GM21723 (cell line): ENCODE results near the gene MEGF6.

Experiments used
- ATAC-seq: cut with Tn5 transposase; IDR thresholded peaks from one replicate; pipeline ENCODE4 v1.9.1; 2021; ENCODE audit warnings: mild to moderate bottlenecking, moderate library complexity; ENCODE audit not compliant: unreplicated experiment

Gene MEGF6

DNA sequence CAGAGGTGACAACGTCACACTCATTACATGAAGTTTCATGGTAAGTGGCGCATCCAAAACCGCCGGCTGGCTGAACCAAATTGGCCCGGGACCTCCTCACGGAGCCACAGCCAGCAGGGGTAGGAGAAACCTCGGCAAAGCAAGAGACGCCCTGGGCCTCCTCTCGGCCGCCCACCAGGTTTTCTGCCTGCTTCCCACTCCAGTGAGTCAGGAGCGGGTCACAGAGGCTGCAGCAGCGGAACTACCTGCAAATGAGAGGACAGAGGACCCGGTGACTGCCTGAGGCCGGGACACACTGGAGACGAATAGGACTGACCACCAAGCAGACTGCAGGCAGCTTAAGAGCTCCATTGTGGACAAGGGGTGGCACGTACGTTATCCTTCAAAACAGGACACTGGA is 55.0 kb downstream of the MEGF6 start:
- ATAC-seq = no peak

DNA sequence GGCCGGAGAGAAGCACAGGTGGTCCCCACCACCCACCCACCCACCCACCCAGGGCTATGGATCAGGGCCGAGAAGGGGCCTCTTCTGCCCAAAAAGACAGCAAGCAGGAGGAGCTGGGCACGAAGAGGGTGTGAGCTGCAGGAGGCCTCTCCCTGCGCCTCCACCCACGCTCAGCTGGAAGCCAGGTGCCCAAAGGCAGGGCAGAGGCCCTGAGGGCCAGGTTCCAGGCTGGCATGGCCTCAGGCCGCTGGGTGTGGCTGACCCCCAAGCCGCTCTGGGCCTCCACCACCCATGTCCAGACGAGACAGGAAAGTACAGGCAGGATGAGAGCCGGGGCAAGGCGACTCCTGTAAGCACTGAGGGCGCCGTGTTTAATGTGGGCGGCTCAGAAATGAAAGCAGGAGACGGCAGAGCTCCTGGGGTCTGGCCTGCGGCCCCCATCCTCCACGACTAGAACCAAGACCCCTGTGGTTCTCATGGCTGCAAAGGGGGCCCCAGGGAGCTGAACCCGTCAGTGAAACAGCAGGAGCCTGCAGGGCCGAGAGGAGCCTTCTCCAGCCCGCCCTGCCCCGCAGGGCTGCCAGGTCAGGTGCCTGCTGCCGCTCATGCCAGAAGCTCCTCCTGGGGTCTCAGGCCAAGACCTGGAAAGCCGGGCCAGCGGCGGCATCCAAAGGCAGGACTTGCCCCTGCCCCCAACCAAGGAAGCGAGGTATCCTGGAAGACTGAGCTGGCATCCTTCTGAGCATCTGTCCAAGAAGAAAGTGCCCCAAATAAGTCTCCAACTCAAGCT is 56.0 kb downstream of the MEGF6 start:
- ATAC-seq = no peak

DNA sequence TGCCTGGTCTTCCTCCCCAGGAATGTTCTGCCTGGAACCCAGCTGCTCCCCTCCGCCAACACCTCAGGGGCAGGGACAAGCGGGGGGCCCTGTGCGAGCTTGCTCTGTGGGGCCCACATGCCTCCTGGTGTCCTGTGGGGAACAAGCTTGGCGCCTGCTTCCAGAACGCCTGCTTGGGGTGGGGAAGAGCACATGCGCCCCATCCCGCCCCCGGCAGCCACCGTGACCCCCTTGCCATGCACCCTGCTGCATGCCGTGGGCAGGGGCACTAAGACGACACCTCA is 57.4 kb downstream of the MEGF6 start:
- no peak for ATAC-seq

DNA sequence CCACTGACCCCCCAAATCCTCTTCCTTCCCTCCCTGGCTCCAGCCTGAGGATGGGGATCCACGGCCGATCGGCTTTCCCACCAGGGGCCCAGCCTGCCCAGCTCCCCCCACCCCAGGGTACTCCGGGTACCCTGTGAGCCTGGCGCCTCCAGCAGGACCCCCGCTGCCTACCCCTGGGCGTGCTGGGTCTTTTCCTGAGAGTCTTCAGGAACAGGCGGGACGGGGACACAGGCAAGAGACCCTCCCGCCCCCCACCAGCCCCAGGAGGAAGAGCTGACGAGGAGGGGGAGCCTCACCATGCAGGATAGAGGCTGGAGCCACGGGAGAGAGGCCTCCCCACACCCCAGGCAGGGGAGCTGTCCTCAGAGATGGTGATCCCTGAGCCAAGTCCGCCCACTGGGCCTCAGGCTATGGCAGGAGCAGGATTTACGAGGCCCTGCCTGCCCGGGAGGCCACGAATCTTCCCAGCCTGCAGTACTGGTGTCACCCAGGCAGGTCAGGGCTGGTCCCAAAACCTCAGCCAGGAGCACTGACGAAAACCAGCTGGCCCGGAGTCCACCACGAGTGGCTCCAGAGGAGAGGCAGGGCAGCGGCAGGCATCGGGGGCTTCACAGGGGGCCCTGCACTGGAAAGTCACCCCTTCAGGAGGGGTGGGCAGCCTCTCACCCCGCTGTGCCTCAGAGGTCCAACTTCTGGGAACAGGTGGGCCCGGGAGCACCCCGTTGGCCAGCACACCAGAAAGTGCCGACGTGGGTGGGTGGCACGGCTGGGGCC is 58.0 kb downstream of the MEGF6 start:
- ATAC-seq = no peak

DNA sequence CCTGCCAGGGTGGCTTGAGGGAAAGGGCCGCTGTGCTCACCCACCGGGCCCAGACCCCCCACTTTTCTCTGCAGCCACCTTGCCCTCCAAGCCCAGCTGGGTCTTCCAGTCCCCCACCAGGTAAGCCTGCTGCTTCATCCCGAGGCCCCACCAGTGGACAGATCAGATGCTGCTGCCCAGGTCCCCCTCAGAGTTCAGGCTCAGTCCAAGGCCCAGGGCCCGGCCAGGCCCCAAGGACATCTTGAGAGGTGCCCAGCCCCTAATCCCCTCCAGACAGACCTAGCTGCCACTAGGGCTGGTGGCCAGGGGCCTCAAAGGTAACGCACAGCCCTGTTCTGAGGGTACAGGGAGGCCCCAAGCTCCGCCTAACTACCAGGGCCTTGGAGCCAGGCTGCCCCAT is 58.6 kb downstream of the MEGF6 start:
- no peak for ATAC-seq

DNA sequence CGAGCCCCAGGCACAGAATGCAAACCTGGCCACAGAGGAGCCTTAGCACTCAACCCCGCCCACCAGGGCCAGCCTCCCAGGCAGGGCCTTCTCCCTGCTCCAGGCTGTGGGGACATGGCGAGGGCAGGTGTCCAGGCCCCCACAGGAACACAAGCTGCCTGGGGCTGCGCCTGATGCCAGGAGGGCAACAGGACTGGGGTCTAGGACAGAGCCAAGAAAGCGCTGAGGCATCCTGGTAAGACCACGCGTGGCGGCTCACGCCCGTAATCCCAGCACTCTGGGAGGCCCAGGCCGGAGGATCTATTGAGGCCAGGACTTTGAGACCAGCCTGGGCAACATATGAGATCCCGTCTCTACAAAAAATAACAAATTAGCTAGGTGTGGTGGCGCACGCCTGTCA is 59.1 kb downstream of the MEGF6 start:
- no peak for ATAC-seq

DNA sequence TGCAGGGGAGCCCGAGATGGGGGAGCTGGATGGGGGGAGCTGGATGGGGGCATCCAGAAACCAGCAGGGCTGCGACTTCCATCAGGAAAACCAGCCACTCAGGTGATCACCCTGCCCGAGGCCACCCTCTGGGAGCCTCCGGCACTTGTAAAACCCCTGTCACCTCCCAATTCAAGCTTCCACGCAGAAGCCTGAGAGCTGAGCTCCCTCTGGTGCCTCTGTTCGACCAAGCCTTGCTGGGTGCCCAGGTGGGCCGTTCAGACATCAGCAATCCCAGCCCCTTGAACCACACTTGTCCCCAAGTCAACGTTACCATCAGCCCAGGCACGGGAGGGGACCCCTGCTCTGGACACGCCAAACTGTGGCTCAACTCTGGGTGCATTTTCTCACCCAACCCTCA is 59.6 kb downstream of the MEGF6 start:
- ATAC-seq = no peak

DNA sequence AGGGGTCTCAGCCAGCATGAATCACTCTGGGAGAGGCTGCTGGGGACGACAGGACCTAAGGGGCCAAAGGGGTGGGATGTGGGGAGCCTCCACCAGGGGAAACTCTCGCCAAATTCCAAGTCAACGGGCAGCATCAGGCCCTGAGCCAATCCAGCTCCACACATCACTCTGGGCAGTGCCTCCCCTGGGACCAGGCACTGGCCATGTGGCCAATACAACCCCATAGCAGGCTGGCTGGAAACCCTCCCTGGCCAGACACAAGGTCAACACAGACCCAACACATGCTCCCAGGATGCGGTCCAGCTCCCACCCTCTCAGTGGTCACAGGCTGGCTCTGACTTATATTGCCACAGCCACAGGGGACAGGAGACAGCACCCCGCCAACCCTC is 60.0 kb downstream of the MEGF6 start:
- ATAC-seq = no peak

DNA sequence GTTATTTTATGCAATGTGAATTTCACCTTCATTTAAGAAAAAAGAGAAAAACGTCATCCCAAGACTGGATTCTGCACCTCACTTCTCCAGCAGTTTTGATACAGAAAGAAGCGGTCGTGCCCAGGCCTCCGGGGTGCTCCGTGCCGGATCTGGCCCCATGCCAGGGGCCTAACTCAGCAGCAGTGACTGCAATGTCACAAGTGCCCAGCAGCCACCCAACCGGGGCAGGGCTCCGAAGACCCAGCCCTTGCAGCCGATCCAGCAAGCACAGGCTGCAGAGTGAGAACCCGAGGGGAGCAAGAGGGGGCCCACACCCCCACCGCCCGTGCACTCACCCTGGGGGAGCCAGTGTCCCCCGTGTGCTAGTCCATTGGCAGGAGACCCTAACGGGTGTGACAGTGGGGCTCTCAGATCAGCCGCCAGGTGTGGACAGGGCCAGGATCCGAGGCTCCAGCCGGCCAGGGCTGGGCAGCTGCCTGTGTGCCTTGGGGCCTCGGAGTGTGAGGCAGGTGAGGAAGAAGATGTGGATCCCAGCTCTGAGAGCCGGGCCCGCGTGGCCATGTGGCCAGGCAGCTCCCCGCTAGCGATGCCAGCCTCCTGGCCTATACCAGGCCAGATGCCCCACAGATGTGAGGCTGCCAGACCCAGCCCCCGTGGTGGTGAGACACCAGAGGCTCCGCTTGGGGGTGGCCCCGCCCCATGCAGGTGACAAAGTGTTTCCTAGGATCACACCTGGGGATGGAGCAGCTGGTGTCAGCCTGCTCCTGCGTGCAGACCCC is 60.6 kb downstream of the MEGF6 start:
- no peak for ATAC-seq

DNA sequence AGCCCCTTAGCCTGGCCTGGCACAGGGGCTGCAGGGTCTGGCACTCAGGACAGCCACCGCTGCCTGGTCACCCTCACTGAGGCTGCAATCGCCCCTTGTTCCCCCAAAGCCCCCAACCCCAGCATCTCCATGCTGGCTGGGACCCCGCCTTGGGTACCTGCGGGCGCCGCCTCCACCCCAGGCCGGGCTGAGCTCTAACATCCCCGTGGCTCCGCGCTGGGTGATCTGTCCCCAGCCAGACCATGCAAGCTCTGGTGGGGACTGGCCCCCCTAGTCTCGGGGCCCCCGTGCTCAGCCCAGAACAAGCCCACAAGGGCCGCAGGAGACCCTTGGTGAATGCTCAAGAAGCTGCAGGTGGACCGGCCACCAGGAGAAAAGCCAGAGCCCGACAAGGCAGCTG is 62.4 kb downstream of the MEGF6 start:
- ATAC-seq = no peak

DNA sequence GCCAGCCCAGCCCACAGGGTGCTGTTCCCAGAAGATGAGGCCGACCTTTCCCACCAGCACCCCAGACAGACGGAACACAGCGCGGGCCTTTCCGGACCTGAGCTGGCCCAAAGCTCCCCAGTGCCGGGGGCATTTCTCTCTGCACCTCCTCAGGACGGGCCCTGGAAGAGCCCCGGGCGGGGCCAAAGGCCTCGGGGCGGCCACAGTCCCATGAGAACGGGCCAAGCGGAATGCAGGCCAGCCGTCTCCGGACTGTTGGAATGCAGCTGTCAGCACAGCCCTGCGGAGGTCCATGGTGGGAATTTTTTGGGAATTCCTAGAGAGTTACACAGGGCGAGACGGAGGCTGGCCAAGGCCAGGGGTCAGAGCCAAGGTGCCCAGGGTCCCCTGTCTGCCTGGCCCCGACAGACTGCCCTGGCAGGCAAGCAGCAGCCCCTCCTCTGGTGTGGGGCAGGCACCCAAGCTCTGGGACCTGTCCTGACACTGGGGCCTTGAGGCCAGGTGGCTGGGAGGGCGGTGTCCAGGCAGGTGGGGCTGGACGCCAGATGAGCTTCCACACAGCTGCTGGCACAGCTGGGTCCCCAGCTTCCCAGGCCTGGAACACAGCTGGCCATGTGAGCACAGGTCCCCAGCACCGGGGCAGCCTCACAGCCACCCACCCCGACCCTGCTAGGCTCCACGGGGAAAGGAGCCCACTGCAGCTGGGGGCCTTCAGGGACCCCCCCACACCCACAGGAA is 63.0 kb downstream of the MEGF6 start:
- no peak for ATAC-seq

DNA sequence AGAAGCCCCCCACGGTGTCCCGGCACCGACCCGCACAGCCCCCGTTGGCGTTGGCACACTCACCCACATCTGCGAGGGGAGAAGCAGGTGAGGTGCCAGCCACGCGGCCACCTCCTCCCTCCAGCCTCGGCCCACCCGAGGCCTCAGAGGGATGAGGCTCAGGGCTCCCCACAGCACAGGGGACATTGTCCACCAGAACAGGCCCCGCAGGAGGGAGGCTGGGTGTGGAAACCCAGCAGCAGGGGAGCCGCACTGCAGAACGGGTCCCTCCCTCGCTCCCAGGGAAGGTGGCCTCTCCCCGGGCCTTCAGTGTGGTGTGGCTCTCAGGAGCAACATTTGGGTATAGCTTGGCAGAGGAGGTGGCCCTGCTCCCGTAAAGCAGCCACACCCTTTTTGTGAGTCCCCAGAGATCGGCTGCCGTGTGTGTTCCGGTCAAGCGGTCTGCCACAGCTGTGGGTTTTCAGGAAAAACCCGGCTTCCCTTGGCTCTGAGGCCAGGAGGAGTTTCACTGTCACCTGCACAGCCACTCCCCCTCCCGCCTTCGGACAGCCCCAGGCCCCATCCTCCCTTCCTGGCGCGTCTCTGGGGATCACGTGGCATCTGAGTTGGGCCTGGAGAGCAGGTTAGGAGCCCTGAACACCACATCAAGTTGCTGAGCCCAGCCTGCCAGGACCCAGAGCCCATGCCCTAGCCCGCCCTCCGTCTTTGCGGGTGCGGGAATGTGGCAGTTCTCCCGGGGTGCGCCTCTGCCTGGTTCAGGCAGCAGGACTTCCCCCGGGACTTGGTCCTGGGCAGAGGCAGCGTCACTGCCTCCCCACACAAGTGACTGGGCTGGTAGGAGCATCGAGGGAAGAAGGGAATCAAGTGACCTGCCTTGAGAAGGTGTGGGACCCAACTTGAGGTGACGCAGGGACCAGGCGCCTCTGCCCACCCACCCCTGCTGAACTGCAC is 64.0 kb downstream of the MEGF6 start:
- ATAC-seq = no peak

DNA sequence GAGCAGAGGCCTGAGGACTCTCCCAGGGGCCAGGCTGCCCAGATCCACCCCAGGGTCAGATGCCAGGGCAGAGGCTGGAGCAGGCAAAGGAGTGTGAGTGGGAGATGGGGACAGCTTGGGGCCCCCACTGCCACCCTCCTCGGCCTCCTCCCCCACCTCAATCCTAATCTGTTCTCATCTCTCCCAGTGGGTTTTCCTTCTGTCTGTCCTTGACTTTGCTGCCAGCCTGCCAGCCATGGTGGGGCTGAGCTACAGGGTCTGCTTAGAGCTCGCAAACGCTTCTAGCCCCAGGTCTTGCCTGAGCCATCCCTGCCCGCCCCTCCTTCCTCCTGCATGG is 65.3 kb downstream of the MEGF6 start:
- no peak for ATAC-seq

DNA sequence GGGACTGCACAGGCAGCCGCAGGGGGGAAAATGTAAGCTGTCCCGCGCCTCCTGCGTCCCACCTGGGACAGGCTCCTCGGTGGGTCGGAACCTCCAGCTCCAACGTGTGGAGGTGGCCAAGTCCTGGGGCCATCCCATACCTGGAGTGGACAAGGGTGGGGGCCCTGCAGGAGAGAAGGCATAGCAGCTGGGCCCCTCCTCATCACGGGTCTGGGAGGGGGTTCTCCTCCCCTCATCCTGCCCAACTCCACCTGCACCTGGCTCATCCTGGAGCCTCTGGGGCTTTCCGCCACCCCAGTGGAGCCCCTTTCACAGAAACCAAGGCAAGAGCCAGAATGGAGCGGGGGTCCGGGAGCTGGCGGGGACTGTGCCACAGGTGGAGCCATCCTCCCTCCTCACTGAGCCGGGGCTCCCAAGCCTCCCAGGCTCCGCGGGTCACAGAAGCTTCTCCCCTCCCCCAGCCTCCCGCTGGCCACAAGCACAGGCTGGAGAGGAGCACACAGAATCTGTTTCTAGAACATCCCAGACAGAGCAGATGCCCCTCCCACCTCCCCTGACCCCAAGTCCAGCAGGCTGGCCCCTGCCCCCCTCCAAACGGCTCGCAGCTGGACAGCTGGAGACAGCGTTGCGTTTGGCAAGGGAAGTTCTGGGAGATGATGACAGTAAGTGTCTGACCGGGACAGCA is 65.8 kb downstream of the MEGF6 start:
- no peak for ATAC-seq

DNA sequence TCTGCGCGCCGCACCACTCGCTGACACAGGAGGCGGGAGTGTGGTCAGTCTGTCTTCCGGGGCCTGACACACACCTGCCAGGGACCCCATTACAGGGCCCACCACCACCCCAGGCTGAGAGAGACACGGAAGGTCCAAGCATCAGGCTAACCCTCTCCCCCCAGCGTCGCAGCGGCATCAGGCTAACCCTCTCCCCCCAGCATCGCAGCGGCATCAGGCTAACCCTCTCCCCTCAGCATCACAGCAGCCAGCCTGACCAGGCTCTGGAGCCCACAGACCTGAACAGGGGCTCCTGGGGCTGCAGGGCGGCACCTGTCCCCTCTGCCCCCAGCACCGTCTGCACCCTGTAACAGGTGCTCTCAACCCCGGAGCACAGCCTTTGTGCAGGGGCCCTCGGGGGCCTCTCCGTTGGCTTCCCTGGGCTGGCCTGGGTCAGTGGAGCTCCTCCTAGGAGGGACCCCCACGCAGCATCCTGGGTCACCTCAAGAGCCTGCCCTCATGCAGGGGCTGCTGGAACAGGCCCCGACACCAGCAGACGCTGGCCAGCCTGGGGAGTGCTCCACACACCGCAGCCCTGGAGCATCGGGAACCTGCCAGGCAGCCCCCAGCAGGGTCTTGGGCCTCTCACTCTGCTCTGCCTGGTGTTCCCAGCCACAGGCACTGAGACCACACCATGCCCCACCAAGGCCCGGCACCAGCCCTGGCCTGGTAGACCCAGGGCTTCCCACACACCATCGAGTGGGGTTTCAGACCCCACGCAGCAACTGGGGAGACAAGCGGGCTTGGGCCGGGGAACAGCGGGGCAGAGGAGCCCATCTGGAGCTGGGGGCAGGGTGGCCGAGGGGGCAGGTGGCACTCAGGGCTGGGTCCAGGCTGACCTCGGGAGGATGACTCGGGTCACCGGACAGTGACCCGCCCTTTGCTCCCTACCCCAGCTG is 67.0 kb downstream of the MEGF6 start:
- no peak for ATAC-seq

DNA sequence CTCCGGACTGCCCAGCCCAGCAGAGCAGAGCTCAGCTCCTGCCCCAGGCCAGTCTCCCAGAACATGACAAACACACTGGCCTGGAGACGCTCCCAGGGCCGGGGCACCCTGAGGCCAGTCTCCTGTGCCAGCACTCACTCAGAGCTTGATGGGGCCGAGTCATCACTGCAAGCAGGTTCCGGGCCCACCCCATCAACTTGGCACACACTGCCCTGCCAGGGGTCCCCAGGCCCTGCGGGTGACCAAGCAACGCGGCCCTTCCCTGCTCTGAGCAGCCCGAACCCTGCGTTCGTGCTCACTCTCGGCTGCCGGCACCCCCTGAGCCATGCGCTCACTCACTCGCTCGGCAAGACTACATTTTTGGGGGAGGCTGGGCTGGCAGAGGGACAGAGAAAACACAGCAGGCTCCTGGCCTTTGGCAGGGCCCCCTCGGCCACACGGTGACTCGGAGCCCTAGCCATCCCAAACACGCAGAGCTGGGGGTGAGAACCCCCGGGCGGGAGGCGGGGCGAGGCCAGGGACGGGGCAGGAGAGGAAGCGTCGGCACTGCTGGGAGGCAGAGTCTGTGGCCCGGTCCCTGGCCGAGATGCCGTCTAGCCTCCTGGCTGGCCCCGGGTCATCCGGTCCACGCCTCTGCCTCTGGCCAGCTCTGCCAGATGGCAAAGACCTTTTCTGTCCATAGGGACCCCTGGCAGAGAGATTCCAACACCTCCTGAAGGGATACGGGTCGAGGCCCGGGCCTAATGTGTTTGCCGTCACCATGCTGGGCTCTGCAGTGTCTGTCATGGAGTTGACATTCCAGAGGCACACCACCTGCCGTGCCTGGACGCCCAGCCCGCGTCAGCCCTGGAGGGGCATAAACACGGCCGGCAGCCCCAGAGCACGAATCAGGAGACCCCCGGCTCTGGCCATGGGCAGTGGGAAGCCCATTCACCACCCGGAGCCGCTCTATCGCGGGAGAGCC is 68.0 kb downstream of the MEGF6 start:
- ATAC-seq = no peak

DNA sequence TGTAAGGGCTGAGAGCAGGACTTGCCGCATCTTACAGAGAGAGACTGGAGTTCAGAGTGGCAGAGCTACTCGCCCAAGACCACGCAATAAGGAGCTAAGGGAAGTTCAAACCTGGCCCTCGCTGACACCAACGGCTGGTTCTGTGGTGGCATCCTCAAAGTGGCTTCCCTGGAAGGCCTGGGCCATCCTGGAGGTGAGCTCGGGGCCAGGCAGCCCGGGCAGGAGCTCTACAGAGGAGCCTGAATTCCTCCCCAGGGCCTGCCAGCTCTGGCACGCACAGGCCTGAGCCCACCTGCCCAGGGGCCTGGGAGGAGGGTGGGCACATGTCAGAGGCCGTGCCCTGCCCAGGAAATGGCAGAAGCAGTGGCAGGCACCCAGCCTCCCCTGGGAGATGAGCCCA is 68.6 kb downstream of the MEGF6 start:
- ATAC-seq = no peak
